Measurements from ENCODE around the gene LSP1.

Gene LSP1

DNA sequence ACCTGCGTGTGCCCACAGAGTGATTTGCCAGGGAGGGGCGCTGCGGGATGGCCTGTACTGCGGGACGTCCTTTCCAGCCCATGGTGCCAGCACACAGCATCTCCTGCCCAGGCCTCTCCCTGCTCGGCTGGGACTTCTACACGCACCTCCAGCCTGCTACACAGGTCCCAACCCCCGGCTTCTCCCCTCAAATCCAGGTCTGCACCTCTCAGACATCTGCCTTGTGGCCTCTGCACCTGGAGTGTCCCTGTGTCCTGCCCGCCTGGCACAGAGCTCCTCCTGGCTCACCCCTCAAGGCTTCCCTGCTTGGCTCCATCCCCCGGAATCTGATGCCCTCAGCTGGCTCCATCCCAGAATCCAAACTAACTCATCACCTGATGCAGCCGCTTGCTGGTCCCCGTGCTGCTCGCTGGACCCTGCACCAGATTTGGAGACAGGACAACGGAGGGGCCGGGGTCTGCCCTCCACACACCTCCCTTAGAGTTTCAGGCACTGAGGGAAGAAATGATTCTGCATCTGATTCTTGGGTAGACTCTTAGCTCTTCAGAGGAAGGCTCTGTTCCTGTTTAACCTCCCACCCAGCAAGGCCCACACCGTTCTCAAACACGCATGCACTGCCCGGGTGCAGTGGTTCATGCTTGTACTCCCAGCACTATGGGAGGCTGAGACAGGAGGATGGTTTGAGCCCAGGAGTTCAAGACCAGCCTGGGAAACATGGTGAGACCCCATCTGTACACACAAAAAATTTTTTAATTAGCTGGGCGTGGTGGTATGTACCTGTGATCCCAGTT is 4.0 kb upstream of the LSP1 start:
- no peak for DNase-seq (ENCODE audit: low spot score)

DNA sequence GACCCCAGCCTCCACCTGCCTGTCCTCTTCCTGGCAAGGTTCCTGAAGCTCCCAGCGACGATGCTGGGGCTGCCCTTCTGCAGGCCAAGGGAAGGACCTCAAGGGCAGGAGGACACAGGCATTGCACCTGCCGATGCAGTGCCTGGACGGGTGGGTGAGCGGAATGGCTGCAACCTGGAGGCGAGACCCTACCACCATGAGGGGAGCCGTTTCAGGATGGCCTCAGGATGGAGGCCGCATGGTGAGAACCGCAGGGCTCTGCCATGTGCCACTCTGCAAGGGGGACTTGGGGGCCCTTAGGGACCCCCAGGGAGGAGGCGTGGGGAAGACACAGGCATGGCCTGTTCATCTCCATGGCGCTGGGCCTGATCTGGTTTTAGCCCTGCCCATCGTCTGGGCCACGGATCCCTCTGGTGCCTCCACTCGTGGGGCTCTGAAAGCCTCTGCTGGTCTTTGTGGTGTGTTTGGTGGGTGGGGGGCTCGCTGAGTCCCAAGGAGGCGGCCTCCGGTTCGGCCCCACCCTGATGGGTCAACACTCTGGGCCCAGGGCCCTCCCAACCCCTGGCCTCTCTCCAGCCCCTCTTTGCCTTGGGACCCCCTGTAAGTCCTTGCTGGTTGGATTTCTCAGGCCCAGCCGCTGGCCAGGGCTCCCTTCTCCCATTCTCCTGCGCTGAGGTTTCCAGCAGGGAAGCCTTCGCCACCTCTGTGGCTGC is 1.3 kb upstream of the LSP1 start:
- DNase-seq (ENCODE audit: low spot score), result no peak

DNA sequence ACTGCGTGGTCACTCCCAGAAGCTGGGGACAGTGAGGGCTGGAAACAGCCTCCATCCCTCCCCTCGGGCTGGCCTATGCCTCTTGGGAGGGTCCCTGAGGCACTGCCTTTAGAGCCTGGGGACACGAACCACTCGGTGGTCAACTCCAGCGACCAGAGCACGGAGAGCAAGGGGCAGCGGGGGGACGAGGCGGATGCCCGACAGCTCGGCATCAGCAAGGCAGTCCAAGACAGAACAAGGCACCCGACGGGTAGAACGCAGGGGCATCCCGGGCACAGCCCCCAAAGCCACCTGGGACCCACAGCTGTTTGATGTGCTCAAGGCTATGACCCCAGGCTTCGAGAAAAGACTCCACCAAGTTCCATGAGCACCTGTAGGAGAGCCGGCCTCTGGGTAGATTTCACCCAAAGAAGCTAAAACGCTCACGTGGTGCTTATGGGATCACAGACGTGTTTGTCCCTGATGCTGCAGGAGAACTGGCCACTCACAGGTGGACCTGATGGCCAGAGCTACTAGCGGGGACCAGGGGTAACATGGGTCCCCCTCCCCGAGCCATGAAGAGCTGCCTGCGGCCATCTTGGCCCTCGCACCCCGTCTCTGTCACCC is 510 bp upstream of the LSP1 start:
- DNase-seq (ENCODE audit: low spot score), result no peak

DNA sequence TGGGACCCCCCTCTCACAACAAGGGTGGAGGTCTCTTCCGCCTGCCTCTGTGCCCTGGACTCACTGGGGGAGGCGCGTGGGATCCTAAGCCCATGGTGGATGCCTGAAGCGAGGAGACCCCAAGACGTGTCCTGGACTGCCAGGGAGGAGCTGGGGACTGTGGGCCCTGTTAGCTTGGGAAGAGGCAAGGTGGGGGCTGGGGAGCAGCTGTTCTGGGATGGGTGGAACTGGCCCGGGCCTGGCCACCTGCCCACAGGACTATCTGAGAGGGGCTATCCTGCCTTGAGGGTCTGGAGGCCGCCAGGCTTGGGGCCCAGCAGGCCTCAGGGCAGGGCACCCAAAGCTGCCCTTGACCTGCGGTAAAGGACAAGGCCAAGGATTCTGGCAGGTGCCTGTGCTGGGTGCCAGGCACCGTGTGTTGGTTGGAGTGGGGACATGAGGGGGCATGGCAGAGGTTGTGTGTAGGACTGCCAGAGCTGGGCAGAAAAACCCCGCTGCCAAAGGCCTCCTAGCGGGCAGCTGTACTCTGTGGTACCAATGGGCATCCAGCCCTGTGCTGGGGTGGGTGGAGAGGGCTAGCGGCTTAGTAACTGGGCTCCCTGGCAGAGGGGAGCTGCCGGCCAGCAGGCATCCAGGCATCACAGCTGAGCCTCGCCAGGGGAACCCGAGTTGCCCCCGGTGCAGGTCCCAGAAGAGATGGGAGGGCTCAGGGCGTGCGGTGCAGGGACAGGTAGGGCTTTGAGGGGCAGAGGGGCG is 670 bp downstream of the LSP1 start:
- no peak for DNase-seq (ENCODE audit: low spot score)

DNA sequence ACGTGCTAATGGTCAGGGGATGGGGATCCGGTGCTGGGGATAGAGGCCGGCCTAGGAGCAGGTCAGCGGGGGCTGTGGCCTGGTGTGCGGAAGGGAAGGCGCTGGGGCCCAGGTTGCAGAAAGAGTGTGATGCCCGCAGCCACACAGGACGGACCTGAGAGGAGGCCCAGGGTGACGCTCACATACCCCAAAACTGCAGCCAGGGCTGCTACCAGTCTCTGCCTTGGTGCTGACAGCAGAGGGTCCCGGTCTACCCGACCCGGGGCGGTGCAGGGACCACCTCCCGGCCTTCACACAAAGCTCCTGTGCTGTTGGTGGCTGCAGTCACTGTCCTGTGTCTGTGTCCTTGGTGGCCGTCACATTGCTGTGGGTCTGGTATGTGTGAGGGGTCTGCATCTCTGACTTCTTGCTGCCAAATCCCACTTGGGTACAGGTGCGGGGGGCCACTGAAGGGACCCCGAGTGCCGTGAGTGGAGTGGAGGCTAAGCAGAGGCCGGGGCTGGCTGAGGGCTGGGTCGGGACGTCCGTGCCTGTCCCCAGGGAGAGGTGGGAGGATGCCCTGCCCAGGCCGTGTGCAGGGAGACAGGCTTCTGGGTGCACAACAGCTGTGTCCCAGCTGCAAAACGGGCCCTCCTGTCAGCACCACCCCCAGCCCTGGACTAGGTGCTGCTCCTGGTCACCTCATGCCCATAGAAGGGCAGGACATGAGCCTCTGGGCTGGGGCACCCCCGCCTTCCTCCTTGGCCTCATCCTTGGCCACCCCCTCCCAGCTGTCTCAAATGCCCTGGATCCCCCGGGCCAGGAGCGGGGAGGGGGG is 1.5 kb downstream of the LSP1 start:
- no peak for DNase-seq (ENCODE audit: low spot score)

DNA sequence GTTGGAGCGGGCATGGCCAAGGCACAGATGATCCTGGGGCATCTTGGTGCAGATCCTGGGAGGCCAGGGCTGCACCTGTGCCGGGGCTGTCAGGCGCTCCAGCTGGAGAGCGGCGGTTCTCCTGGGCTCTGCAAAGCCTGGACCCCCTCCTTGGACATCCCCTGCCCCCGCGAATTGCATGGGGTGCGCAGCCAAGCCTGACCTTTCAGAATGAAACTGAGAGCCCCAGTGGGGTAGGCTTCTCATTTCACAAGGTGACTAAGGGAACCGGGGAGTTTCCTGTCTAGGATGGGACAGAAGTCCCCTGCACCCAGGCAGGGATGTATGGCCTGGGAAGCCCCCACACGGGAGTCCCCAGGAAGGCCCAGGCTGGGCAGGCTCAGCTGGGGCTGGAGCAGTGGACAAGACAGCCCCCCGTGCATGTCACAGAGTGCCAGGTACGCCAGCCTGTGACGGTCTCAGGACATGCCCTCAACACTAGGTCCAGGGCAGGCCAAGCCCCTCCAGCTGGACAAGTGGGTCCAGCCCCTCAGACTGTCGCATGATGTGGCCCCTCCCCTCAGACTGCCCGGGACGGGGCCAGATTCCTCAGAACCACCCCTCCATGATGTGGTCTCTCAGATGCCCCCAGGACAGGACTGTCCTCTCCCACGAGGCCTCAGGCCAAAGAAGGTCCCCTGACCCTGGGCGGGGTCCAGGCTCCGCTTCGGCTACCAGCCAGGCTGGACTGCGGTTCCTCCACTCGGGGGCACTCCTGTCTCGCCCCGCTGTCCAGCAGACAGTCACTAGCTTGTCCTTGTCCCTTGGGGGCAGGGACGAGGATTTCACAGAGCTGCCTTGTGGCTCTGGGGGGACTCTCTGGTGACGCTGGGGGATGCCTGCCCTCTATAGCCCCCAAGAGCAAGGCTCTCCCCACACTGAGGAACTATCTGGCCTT is 2.3 kb downstream of the LSP1 start:
- DNase-seq (ENCODE audit: low spot score), result no peak

DNA sequence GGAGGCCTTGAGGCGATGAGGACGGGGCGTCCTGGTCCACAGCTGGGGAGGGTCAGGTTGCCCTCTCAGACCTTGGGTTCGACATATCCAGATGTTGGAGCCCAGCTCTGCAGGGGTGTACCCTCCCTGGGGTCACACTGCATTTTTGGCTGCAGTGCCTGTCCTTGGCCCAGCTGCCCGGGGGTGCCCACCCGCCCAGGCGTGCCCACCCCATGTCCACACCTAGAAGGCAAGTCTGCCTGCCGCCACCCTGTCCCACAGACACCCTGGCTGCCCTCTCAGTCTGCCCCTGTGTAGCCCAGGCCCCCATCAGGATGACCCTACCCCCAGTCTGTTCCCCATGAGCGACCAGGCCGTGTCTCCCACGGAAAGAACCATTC is 3.0 kb downstream of the LSP1 start:
- no peak for DNase-seq (ENCODE audit: low spot score)

DNA sequence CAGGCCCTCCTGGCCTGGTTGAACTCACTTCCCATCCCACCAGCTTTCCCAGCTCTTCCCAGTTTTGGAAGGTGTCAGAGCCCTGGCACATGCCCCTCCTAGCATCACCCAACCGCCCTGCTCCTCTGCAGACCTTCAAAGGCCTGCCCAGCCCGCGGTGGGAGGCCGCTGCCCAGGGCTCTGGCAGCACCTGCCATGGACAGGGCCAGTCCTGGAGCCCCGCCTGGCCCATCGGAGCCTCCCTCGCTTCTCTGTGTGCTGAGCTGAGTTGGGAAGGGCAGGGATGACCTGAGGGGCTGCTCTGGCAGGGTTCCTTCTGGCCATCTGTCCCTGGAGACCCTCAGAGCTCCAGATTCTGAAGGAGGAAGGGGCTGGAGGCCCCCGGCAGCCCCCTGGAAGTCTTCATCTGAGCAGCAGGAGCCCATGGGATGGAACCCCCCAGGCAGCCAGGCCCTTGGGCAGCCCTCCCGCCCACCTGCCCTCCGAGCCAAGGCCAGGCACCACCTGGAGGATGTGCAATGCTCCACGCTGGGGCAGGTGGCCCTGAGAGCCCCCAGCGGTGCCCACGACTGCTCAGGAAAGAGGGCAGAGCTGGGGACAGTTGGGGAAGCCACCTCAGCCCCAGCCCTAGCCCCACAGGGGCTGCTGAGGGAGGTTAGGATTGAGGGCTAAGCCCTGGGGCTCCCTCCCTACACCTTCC is 3.6 kb downstream of the LSP1 start:
- DNase-seq (ENCODE audit: low spot score), result no peak

DNA sequence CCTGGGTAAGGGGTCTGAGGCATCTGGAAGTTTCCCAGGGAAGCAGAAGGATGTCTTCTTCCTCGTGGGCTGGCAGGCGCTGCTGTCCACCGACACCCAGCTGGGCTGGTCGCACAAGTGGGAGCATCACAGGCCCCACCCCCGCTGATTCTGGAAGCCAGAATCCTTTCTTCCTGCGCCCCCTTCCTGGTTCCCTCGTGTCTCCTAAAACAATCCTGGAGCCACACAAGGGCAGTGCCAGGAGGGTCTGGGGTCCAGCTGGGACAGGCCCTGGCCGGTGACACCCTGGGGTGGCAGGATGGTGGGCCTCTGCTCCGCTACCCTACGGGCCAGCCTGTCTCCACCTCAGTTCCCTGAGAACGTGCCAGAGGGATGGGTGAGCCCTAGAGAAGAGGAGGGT is 4.2 kb downstream of the LSP1 start:
- DNase-seq (ENCODE audit: low spot score), result no peak

DNA sequence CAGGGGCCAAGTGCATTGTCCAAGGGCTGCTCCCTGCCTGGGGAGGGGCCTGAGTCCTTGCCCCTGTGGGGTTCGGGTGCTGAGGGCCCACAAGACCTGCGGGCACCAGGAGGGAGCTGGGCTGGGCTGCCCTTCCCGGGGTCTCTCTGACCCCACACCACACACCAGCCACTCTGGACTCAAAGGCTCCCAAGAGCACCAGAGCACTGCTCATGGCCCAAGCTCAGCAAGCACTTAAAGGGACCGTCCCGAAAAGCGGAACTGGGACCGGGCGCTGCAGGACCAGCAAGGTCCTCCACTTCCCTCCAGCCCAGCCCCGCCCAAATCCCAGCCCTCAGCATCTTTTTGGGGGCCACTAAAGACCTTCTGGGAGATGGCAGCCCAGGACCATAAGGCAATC is 5.3 kb downstream of the LSP1 start:
- DNase-seq (ENCODE audit: low spot score), result no peak

DNA sequence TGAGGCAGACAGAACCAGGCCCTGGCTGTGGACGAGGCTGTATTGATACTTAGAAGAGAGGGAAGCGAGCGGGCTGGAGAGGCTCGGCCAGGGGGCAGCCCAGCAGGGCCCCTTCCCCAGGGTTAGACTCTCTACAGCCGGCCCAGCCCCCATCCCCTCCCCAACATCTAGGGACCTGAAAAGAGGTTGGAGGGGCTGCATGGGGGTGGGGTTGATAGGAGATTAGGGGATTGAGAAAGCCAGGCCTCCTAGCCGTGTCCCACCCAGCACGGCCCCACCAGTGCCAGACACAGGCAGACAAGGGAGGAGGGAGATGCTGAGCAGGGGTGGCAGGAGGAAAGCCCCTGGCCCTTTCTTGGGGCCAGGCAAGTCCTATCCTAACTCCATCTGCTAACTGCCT is 5.7 kb downstream of the LSP1 start:
- no peak for DNase-seq (ENCODE audit: low spot score)

DNA sequence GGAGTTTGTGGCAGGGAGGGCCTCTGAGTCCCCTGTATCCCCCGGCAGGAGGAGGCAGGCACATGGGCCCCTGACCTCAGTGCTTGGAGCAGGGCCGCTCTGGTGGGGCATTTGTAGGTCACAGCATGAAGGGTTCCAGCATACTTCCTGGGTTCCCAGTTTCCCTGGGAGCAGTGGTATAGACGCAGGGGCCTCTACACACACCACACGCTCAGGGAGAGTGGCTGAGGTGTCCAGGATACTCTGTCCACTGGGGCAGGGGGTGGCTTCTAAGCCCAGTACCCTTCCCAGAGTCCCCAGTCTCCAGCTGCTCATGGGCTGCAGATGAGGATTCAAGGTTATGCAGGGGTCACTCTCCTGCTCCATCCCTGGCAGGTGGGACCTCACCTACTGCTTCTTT is 6.1 kb downstream of the LSP1 start:
- no peak for DNase-seq (ENCODE audit: low spot score)

DNA sequence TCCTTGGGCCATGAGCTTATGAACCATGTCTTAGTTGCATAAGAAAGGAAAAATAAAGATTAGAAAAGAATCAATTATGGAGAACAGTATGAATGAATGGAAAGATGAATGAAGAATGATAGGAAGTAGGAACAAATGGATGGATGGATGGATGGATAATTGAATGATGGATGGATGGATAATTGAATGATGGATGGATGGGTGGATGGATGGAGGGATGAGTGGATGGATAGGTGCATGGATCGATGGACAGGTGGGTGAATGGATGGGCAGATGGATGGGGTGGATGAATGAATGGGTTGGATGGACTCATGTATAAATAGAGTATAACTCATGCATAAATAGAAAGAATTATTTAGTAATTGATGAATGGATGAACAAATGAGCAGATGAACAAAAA is 7.2 kb downstream of the LSP1 start:
- DNase-seq (ENCODE audit: low spot score), result no peak

DNA sequence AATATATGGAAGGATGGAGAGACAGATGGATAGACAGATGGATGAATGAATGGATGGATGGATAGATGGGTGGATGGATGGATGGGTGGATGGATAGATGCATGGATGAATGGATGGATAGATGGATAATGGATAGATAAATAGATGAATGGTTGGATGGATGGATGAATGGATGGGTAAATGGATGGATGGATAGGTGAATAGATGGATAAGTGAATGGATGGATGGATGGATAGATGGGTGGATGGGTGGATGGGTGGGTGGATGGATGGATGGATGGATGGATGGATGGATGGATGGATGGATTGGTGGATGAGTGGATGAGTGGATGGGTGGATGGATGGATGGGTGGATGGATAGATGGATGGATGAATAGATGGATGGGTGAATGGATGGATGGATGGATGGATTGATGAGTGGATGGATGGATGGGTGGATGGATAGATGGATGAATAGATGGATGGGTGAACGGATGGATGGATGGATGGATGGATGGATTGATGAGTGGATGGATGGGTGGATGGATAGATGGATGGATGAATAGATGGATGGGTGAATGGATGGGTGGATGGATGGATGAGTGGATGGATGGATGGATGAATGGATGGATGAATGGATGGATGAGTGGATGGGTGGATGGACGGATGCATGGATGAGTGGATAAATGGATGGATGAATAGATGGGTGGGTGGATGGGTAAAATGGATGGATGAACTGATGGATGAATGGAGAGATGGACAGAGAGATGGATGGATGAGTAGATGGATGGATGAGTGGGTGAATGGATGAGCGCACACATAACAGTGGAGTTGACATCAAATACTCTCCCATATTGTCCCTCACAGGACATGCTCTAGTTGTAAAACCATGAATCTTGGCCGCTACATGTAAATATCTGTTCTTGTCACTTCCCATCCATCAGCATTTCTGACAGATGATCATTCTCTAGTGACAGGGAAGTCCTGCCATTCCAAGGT is 8.8 kb downstream of the LSP1 start:
- DNase-seq (ENCODE audit: low spot score), result no peak

DNA sequence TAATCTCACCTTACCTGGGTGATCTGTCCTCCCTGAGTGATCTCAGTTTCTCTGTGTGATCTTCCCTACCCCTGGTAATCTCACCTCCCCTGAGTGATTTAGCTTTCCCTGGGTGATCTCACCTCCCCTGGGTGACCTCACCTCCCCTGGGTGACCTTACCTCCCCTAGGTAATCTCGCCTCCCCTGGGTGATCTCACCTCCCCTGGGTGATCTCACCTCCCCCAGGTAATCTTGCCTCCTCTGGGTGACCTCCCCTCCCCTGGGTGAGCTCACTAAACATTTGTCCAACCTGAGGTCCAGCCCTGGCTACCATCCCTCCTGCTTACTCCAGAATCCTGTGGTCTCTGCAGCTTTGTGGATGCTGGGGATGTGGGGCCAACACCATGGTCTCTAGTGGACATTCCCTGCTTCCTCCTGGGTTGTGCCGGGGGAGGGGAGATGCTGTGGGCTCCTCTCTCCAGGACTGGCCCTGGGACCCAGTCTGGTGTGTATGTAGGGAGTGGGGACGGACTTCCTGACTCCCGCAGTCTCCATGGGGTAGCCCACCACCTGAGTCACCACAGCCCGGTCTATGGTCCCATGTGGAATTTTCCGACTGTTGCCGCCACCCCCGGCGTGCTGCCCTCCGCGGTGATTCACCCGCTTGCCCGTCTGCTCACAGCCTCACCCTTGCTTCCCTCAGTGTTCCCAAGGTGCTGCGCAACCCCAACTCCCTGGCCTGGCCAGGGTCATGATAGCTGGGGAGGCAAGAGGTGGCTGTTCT is 9.9 kb downstream of the LSP1 start:
- no peak for DNase-seq (ENCODE audit: low spot score)

DNA sequence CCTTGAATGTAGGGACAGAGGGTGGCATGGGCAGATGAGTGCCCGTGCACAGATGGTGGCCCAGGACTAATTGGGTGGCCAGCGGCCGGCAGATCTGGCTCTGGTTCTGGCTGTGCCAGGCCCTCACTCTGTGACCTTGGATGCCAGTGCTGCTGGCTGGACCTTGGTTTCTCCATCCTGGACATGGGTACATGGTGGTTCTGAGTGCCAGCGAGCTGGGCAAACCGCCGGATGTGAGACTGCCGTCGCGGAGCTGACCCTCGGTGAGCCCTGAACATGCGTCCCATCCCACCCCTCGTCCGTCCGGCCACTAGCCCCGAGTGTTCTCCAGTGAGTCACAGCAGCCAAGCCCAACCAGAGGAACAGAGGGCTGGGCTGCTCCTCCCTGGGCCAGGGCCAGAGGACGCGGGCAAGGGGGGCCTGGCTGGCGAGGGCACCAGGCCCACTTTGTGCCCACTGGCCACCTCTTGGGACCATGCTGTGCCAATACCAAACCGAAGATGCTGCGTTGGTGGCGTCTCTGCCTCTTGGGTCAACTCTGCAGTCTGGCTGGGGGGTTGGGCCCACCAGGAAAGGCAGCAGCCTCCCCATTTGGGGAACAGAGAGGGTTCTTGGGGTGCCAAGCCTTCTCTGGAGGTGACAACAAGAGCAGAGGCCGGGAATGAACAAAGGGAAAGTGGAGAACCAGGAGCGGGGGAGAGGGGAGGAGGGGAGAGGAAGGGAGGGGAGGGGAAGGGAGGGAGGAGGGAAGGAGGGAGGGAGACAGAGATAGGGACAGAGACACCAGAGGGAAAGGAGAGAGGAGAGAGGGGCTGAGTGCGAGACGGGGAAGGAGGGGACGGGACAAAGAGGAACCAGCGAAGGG is 10.7 kb downstream of the LSP1 start:
- DNase-seq (ENCODE audit: low spot score), result peak; percentile 89

DNA sequence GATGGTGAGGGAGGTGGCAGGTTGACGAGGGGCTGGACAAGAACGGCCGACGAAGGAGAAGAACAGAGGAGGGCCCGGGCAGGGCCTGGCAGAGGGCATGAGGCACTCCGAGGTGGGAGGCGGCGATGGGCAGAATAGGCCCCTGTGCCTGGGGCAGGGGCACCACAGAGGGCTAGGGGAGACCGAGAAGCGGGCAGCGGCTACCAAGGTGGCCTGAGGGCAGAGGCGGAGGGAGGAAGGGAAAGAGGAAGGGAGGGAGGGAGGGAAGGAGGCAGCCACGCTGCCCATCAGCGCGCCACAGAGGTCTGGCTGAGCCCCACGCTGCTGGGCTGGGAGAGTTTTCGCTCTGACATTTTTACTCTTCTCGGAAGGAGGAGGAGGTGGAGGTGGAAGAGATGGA is 11.3 kb downstream of the LSP1 start:
- no peak for DNase-seq (ENCODE audit: low spot score)
